NCI-H1694 (cell line): Measurements from ENCODE around the gene WIPF2.
A peak's percentile ranks its signal among the peaks of the same experiment; 100 is the strongest.
"Not testable (repeated sequence)": the region's sequence is repeated elsewhere in the genome, so short reads cannot be mapped to it uniquely, and the experiment has no call there.

Experiments used
- DNase-seq: peaks from one replicate; lab custom pipeline; 2025; lab: John Stamatoyannopoulos, UW

Gene WIPF2

DNA sequence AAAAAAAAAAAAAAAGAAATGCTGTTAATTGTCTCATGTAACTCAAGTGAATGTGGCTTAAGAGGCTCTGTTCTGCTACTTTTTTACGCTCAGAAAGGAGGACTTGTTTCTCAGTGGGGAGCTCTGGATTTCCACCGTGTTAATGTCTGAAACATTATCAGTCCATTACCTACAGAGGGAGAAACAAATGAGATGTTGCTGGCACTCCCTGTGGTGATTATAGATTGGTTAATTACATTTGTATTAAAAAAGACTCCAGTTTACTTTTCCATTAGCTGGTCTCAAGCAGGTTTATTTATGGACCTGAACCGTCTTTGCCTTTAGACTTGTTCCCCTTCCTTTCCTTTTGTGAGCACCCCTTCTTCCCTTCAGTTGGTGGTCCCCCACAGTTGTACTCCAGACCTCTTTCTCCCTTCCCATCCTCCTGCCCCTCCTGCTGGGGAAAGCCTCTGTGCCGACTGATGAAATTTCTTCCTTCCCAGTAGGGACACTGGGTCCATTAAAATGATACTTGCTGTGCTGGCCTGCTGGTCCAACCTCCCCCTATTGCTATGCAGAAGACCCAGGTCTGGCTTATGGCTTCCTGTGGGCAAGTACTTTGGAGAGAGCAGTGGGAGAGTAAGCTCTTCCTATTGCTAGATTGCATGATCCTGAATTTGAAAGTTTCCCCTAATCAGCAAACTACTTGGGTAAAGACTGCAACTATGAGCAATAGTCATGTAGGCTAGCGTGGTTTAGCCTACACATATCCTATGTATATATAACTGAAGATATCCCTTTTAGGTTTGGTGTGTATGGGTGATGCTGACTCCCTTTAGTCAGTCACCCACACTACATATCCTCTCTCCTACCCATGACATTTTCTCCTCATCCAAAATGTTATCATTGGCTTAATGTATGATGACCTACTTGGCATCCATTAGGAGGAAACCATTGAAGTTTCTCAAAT, 76.7 kb downstream of the WIPF2 start:
- DNase-seq: no peak

DNA sequence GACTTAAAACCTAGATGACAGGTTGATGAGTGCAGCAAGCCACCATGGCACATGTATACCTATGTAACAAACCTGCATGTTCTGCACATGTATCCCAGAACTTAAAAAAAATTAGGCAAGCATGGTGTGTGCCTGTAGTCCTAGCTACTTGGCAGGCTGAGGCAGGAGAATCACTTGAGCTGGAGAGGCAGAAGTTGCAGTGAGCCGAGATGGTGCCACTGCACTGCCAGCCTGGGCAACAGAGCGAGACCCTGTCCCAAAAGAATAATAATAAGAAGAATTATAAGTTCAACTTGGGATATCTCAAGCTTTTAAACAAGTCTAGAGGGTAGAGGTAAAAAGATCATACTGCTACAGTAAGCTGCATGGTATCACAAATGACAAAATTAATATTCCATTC, 78.4 kb downstream of the WIPF2 start:
- no peak for DNase-seq

DNA sequence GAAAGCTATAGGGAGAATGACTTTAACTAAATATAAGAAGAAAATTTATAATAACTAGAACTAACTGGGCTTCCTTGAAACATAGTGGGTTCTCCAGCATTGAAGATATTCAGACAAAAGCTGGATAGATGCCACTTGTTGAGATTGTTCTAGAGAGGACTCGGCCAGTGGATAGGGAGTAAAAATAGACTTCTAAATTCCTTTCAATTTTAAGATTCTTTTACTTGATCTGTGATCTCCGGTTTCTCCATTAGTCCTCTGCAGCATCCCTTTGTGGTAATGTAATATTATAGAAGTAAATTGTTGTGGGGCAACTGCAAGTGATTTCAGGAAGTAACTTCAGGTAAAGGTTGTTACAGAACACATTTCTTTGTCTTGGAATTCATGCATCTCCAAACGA, 79.6 kb downstream of the WIPF2 start:
- no peak for DNase-seq

DNA sequence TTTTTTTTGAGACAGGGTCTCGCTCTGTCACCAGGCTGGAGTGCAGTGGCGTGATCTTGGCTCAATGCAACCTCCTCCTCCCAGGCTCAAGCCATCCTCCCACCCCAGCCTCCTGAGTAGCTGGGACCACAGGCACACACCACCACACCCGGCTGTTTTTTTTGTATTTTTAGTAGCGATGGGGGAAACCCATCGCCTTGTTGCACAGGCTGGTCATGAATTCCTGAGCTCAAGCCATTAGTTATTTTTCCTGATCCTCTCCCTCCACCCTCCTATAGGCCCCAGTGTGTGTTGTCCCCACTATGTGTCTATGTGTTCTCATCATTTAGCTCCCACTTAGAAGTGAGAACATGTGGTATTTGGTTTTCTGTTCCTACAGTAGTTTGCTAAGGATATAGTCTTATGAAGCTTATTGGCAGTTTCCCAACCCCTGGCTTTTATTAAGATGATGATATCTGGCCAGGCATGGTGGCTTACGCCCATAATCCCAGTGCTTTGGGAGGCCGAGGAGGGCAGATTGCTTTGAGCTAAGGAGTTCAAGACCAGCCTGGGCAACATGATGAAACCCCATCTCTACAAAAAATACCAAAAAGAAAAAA, 80.2 kb downstream of the WIPF2 start:
- not testable (repeated sequence) for DNase-seq

DNA sequence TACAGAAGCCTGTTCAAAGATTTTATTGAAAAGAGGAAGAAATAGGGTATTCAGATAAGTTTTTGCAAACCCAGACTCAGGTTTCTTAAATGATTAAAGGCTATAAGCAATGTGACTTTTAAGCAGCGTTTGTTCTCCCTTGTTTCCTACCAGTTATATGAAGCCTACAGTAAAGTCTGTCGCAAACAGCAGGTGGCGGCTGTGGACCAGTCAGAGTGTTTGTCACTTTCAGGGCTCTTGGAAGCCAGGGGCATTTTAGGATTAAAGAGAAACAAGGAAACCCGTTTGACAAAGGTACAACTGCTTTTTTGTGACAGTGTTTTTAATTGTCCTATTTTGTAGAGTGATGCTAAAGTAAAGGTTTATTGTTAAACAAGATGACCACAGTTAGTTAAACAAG, 82.2 kb downstream of the WIPF2 start:
- DNase-seq: peak; percentile 42

DNA sequence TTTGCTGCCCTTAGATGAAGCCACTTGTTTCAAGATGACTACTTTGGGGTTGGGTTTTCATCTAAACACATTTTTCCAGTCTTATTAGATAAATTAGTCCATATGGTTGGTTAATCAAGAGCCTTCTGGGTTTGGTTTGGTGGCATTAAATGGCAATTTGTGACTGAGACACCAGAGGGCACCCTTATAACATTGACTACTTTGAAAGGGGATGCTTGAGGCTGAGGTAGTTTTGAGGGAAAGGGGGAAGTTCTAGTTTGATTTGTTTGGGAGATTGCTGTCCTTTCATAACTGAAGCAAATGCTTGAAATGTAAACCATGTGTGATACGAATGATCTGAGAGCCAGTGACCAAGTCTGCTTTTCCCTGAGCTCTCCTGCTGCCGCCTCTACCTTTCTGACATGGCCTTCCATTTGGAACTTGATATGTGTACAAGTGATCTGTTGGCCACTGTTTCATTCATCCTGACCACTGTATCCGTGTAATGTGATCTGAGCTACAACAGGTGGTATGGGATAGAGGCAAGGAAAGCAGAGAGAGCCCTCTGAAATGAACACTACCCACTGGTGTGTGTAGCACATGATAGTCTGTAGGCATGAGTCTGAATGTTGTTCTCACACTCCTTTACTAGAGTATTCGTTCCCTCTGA, 84.0 kb downstream of the WIPF2 start:
- DNase-seq: peak; percentile 84

DNA sequence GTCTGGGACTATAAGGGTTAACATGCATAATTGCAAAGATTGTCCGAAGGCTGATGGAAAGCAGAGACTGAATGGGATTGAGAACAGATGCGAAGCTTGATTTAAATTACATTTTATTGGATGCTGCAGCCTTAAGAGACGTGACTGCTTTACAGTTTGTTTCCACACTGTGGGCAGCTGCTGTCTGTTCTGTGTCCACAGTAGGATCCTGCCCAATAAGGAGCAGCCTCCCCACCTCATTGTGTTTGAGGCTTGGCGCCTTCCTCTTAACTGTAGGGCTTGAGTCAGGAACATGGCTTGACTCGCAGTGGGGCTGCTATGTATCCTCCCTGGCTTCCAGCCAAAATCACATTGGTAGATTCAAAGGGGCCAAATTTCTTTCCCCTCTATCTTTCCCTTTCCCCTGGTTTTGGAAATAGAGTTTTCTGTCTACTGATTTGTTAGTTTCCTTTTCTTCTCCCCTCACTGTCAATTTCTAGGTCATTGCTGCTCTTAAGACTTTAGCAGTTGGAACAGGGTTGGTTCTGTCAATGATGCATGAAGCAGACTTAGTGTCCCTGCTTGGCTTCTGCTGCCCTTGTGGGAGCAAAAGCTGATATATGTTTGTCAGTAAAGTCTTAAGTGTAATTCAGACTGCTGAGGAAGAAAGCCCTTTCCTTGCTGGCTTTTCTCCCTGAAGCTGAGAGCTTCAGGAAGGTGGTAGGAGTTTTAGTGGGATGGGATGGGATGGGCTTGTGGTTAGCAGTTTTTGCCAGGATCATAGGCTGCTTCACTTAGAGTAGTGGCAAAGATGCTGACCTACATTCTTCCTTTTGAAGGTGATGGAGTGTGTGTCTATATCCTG, 84.8 kb downstream of the WIPF2 start:
- no peak for DNase-seq

DNA sequence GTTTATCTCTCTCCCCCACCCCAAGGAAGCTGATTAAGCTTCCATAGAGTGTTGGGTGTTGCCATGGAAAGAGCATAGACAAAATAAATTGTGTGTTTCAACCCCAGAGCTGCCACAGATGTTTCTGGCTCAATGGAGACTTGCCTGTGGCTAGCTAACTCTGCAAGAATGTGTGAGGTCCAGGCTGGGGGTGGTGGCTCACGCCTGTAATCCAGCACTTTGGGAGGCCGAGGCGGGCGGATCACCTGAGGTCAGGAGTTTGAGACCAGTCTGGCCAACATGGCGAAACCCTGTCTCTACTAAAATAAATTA, 85.4 kb downstream of the WIPF2 start:
- DNase-seq: not testable (repeated sequence)

DNA sequence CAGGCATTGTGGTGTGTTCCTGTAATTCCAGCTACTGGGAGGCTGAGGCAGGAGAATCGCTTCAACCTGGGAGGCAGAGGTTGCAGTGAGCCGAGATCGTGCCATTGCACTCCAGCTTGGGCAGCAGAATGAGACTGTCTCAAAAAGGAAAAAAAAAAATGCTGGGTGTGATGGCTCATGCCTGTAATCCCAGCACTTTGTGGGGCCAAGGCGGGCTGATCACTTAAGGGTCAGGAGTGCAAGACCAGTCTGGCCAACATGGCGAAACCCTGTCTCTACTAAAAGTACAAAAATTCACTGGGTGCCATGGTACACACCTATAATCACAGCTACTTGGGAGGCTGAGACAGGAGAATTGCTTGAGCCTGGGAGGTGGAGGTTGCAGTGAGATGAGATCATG, 85.8 kb downstream of the WIPF2 start:
- not testable (repeated sequence) for DNase-seq

DNA sequence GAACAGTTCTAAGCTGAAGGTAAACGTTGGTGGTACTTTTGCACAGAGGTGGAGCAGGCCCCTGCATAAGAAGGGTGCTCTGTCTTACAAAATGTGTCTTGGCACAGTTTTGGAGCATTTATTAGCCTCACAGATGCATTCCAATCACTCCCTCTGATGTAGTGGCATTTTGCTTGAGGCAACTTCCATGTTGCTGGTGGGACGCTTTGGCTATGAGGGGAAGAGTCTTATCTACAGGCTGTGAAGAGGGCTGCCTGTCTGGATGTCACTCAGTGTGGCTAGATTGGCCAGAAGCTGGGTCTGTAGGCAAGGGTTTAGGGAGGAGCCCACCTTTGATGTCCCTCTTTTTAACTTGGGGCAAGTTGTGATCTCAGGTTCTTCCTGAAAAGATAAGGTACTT, 87.3 kb downstream of the WIPF2 start:
- no peak for DNase-seq

DNA sequence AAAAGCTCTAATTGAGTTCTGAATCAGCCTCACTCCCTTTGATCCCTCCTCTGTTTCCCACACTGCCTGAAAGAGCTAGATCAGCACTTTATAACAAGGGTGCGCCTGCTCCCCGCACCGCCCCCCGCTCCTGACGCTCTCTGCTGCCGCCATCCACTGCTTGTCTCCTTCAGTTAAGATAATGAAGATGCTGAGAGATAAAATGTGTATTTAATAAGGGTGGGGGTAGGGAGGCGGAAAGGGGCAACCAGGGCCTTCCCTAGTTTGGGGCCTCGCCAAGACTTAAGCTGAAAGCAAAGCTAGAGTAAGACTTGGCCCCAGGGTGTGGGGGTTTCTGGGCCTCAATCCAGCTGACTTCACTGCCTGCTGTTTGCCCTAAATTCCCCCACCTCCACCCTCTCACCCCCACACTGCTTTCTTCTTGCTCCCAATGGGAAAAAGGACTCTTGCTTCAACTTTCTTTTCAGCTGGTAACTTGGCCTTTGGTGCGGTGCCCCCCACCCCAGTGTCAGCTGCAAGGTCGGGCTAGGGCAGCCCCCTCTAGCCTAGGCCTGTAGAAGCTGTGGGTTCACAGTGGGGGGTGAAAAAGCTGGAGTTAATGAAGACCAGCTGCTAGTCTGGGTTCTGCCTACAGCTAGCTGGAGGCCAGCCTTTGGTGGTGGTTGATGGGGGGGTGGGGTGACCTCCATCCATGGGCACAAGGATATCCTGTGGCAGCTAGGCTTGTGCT, 88.1 kb downstream of the WIPF2 start:
- peak; percentile 60 for DNase-seq

DNA sequence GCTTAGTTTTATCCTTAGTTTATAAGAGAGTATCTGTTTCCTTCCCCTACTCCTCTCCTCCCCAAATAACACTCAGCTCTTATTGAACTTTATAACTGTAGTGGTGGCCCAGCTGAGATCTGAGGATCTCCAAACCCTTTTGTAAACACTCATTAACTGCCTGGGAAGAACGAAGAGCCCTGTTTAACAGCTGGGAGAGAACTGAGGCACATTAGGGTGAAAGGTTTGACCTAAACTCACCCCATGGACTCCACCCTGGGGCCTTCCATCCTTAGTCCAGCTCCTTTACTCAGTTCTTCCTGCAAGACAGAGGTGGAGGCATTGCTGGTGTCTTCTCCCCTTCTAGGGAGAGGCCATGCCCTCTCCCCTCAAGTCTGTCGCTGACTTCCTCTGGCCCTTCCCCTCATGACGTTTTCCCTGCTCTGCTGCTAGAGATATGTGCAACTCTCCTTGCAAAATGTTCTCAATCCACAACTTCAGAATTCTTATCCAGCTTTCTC, 88.7 kb downstream of the WIPF2 start:
- DNase-seq: no peak

DNA sequence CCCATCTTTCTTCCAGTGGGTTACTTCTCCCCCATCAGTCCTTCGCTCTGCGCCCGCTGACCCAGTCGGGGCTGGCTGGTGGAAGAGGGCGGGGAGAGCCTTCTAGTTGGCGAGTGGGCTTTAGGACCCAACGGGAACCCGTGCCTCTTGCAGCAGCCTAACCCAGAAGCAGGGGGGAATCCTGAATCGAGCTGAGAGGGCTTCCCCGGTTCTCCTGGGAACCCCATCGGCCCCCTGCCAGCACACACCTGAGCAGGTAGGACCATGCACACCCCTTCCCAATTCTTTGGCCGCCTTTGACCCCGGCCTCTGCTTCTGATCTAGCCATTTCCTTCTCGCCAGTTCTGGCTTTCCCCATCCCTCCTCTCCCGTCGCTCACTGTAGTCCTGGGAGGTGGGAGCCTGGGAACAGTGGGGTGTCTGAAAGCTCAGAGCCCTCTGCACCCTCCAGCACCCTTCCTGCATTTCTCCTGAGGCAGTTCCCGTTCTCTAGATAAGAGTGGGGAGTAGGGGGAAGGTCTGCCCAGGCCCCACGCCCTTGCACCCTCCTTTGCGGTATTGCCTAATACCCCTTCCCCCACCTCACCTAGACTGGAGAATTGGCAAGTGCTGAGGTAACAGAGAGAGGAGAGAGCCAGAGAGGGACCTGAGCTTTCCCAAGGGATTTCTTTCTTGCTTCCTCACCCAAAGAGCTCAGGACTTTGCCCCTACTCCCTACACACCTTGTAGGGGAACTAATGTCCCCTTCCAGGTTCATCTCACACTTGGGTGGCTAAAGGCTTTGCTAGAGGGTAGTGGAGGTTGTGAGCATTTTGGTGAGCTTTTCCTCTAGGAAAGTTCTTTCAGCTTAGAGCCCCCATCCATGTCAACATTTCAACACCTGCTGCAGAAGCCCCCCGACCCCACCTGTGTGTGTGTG, 90.2 kb downstream of the WIPF2 start, which contains the start of gene RARA:
Gene RARA (plus strand): TSS at position 150 of the 918 bp plus-strand sequence. CDS start 22,039 bp downstream, outside the sequence.
- peak; percentile 40 for DNase-seq

DNA sequence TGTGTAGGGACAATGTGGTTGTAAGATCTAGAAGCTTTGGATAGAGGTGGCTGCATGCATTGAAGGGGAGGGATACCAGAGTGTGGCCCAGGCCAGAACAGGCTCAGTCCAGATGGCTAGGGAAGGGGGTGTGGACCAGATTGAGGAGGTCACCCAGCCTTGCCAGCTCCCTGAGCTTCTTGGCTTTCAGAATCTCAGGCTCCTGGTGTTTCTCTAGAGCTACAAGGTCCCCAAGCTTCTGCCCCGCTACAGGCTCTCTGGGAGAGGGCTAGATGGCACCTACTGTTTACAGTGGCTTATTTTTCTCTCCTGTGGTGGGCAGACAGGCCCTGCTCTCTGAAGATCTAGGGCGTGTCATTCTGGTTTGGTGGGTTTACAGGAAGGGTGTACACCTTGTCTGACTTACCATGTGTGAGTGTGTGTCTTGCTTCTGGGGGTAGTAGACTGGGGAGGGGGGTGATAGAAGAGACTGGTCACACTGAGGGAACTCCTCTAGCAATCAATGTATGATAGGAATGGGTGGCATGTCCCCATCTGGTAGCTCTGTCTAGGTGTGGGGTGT, 90.9 kb downstream of the WIPF2 start:
- no peak for DNase-seq

DNA sequence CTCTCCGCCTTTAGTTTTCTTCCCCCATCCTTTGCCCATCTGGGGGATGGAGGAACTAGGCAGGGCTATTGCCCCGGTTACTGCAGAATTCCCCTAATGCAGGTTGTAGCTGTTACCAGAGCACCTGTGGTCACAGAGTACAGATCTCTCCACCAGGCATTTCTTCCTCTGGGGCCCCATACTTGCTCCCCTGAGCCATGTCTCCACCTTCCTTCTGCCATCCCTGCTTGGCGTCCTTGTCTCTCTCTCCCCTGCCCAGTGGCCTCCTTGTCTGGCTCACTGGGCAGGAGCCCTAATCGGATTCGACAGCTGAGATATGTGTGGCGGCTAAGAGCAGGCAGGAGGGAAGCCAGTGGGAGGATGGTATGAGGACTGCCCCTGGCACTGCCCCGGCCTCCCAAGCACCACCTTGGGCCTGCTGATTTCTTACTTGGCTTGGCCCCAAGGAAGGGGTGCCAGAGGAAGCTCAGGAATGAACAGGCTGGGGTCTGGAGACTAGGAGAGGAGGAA, 91.8 kb downstream of the WIPF2 start:
- DNase-seq: no peak

DNA sequence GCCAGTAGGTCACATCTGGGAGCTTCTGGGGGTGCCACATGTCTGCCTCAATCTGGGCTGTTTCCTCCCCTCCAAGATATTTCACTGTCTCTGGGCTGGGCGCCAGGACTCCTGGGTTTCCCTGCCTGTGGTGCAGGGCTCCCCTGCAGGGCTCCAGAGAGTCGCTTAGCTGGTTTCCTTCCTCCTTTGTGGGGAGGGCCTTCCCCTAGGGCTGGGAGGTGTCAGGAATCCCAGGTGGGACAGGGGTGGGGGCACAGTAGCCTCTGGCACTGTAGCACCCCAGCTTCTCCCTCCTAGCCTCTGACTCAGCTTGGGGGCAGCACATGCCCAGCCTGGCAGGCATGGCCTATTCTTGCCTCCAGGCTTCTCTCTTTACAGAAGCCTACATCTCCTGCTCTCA, 92.5 kb downstream of the WIPF2 start:
- no peak for DNase-seq

DNA sequence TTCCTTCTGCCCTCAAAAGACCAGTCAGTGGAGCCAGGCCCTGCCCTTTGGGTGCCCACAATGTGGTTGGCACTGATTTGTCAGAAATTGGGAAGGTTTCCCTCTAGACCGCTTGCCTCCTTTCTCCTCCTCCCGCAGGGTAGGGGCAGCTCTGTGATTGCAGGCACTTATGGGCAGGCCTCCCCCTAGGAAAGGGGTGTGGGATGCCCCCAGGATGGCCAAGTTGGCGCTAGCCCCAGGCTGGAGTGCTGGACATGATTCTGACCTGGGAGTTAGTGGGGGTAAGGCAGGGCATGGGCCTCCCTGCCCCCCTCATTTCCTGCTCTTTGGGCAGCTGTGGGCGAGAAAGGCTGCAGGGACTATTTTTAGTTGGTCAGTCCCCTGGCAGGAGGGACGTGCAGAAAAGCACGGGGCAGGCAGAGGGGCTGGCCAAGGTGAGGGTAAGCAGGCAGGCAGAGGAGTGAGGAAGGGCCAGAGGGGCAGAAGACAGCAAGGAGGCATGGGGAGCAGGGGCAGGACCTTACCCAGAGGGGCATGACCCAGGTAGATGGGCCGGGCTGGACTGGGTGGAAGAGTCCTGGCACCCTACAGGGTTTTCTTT, 93.1 kb downstream of the WIPF2 start:
- DNase-seq: no peak

DNA sequence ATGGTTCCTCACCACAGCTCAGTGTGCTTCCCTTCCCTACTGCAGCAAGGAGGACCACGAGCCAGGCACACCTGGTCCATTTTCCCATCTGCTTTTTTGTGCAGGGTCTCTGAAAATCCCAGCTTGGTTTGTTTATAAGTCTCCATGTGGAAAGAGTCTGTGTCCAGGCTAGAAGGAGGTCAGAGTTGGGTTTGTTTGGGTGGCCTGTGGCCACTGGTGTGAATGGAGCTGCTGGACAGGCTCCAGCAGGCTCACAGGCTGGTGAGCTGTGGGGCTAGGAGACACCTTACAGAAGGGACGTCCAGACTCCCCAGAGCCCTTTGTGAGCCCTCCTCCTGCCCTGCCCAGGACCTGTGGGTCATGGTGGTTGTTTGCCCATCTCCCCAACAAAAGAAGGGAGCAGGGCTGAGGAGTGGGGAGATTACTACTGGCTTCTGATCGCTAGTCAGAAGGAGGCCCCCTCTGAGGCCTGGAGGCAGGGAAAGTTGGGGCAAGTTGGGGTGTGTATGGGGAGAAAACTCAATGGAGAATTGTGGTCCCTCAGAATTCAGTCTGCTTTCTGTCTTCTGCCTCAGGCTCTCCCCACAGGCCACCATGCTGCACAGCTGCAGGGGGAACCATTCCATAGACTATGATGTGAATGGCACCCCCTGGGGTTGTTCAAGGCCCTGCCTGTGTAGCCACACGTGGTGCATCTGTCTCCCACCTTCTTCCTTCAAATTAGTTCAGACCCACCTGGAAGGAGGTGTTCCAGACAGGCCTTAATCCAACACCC, 94.0 kb downstream of the WIPF2 start:
- no peak for DNase-seq
